ENCODE data around the gene ACKR1.

The ACKR1 gene

GRCh38 chr1:159228554-159228953 lies 23.9 kb downstream of the ACKR1 start:
- Histone ChIP-seq H3K4me3 (ENCODE audit: insufficient read length, low read depth) (no peak overlapping the region), H3K27me3 (ENCODE audit: insufficient read depth, insufficient read length) (no peaks in the 10 kb centered on the region), H3K4me1 (ENCODE audit: insufficient read depth, insufficient read length) (peaks cover 6% of the 10 kb centered on the region), H3K36me3 (ENCODE audit: insufficient read depth, insufficient read length, low read length) (no peaks in the 10 kb centered on the region), H3K9me3 (ENCODE audit: insufficient read depth, low read length) (no peaks in the 10 kb centered on the region), H3K9ac (ENCODE audit: insufficient read length, low read depth) (no peak overlapping the region)
- TF ChIP-seq YY1 (IDR thresholded peaks at IDR 0.05; ENCODE audit: insufficient read depth, insufficient read length) (no peak), SUZ12 (IDR thresholded peaks at IDR 0.05; ENCODE audit: extremely low read depth, insufficient read depth, insufficient read length) (no peak), ZNF274 (IDR thresholded peaks at IDR 0.05; ENCODE audit: low read depth, low read length) (no peak)
- DNase-seq (ENCODE audit: low read depth, low spot score) = no peak

- no peak for DNase-seq (ENCODE audit: low read depth, low spot score)
- no peak for TF ChIP-seq YY1 (IDR thresholded peaks at IDR 0.05; ENCODE audit: insufficient read depth, insufficient read length)
- TF ChIP-seq ZNF274 (IDR thresholded peaks at IDR 0.05; ENCODE audit: low read depth, low read length) = no peak
- TF ChIP-seq SUZ12 (IDR thresholded peaks at IDR 0.05; ENCODE audit: extremely low read depth, insufficient read depth, insufficient read length) = no peak
- no peak overlapping the region for H3K9ac ChIP-seq (ENCODE audit: insufficient read length, low read depth)
Measured at GRCh38 chr1:159229260-159229885, 24.7 kb downstream of the ACKR1 start.

GRCh38 chr1:159229896-159230295 lies 25.2 kb downstream of the ACKR1 start:
- Histone ChIP-seq H3K9me3 (ENCODE audit: insufficient read depth, low read length) (no peaks in the 10 kb centered on the region), H3K4me3 (ENCODE audit: insufficient read length, low read depth) (no peak overlapping the region), H3K4me1 (ENCODE audit: insufficient read depth, insufficient read length) (peaks cover 6% of the 10 kb centered on the region), H3K36me3 (ENCODE audit: insufficient read depth, insufficient read length, low read length) (no peaks in the 10 kb centered on the region), H3K27me3 (ENCODE audit: insufficient read depth, insufficient read length) (no peaks in the 10 kb centered on the region), H3K9ac (ENCODE audit: insufficient read length, low read depth) (no peak overlapping the region)
- no peak for TF ChIP-seq SUZ12 (IDR thresholded peaks at IDR 0.05; ENCODE audit: extremely low read depth, insufficient read depth, insufficient read length)
- TF ChIP-seq YY1 (IDR thresholded peaks at IDR 0.05; ENCODE audit: insufficient read depth, insufficient read length) = no peak
- no peak for TF ChIP-seq ZNF274 (IDR thresholded peaks at IDR 0.05; ENCODE audit: low read depth, low read length)
- DNase-seq (ENCODE audit: low read depth, low spot score) = no peak

More at GRCh38 chr1:159229260-159229885, 24.7 kb downstream of the ACKR1 start:
- no peaks in the 10 kb centered on the region for H3K27me3 ChIP-seq (ENCODE audit: insufficient read depth, insufficient read length)
- peaks cover 6% of the 10 kb centered on the region for H3K4me1 ChIP-seq (ENCODE audit: insufficient read depth, insufficient read length)
- no peak overlapping the region for H3K4me3 ChIP-seq (ENCODE audit: insufficient read length, low read depth)
- H3K9me3 ChIP-seq (ENCODE audit: insufficient read depth, low read length) = no peaks in the 10 kb centered on the region
- H3K36me3 ChIP-seq (ENCODE audit: insufficient read depth, insufficient read length, low read length) = no peaks in the 10 kb centered on the region

GRCh38 chr1:159239551-159240220 lies 35.0 kb downstream of the ACKR1 start:
- DNase-seq (ENCODE audit: low read depth, low spot score) = no peak
- no peaks in the 10 kb centered on the region for H3K4me1 ChIP-seq (ENCODE audit: insufficient read depth, insufficient read length)
- no peak overlapping the region for H3K9ac ChIP-seq (ENCODE audit: insufficient read length, low read depth)
- H3K27me3 ChIP-seq (ENCODE audit: insufficient read depth, insufficient read length) = no peaks in the 10 kb centered on the region
- no peaks in the 10 kb centered on the region for H3K36me3 ChIP-seq (ENCODE audit: insufficient read depth, insufficient read length, low read length)
- TF ChIP-seq SUZ12 (IDR thresholded peaks at IDR 0.05; ENCODE audit: extremely low read depth, insufficient read depth, insufficient read length) (no peak), ZNF274 (IDR thresholded peaks at IDR 0.05; ENCODE audit: low read depth, low read length) (no peak), YY1 (IDR thresholded peaks at IDR 0.05; ENCODE audit: insufficient read depth, insufficient read length) (no peak)
- no peak overlapping the region for H3K4me3 ChIP-seq (ENCODE audit: insufficient read length, low read depth)
- H3K9me3 ChIP-seq (ENCODE audit: insufficient read depth, low read length) = no peaks in the 10 kb centered on the region

- Histone ChIP-seq H3K4me3 (ENCODE audit: insufficient read length, low read depth) (no peak overlapping the region), H3K9ac (ENCODE audit: insufficient read length, low read depth) (no peak overlapping the region), H3K27me3 (ENCODE audit: insufficient read depth, insufficient read length) (no peaks in the 10 kb centered on the region), H3K9me3 (ENCODE audit: insufficient read depth, low read length) (peaks cover 18% of the 10 kb centered on the region), H3K36me3 (ENCODE audit: insufficient read depth, insufficient read length, low read length) (no peaks in the 10 kb centered on the region), H3K4me1 (ENCODE audit: insufficient read depth, insufficient read length) (no peaks in the 10 kb centered on the region)
- no peak for TF ChIP-seq SUZ12 (IDR thresholded peaks at IDR 0.05; ENCODE audit: extremely low read depth, insufficient read depth, insufficient read length)
- no peak for TF ChIP-seq ZNF274 (IDR thresholded peaks at IDR 0.05; ENCODE audit: low read depth, low read length)
- TF ChIP-seq YY1 (IDR thresholded peaks at IDR 0.05; ENCODE audit: insufficient read depth, insufficient read length) = no peak
- no peak for DNase-seq (ENCODE audit: low read depth, low spot score)
Measured at GRCh38 chr1:159247266-159247665, 42.6 kb downstream of the ACKR1 start.

GRCh38 chr1:159248311-159248710 lies 43.6 kb downstream of the ACKR1 start:
- H3K9me3 ChIP-seq (ENCODE audit: insufficient read depth, low read length) = peaks cover 18% of the 10 kb centered on the region
- no peaks in the 10 kb centered on the region for H3K36me3 ChIP-seq (ENCODE audit: insufficient read depth, insufficient read length, low read length)
- H3K4me3 ChIP-seq (ENCODE audit: insufficient read length, low read depth) = no peak overlapping the region
- H3K4me1 ChIP-seq (ENCODE audit: insufficient read depth, insufficient read length) = no peaks in the 10 kb centered on the region
- no peak for TF ChIP-seq SUZ12 (IDR thresholded peaks at IDR 0.05; ENCODE audit: extremely low read depth, insufficient read depth, insufficient read length)
- TF ChIP-seq ZNF274 (IDR thresholded peaks at IDR 0.05; ENCODE audit: low read depth, low read length) = no peak
- no peak for TF ChIP-seq YY1 (IDR thresholded peaks at IDR 0.05; ENCODE audit: insufficient read depth, insufficient read length)
- no peak for DNase-seq (ENCODE audit: low read depth, low spot score)
- no peak overlapping the region for H3K9ac ChIP-seq (ENCODE audit: insufficient read length, low read depth)
- no peaks in the 10 kb centered on the region for H3K27me3 ChIP-seq (ENCODE audit: insufficient read depth, insufficient read length)

- Histone ChIP-seq H3K4me1 (ENCODE audit: insufficient read depth, insufficient read length) (no peaks in the 10 kb centered on the region), H3K36me3 (ENCODE audit: insufficient read depth, insufficient read length, low read length) (no peaks in the 10 kb centered on the region), H3K27me3 (ENCODE audit: insufficient read depth, insufficient read length) (no peaks in the 10 kb centered on the region), H3K9me3 (ENCODE audit: insufficient read depth, low read length) (peaks cover 15% of the 10 kb centered on the region), H3K9ac (ENCODE audit: insufficient read length, low read depth) (no peak overlapping the region), H3K4me3 (ENCODE audit: insufficient read length, low read depth) (no peak overlapping the region)
- TF ChIP-seq YY1 (IDR thresholded peaks at IDR 0.05; ENCODE audit: insufficient read depth, insufficient read length) (peak; percentile 14), ZNF274 (IDR thresholded peaks at IDR 0.05; ENCODE audit: low read depth, low read length) (no peak)
- peak; percentile 20 for DNase-seq (ENCODE audit: low read depth, low spot score)
Measured at GRCh38 chr1:159250638-159251216, 46.1 kb downstream of the ACKR1 start.
